AG04449 (cell line): Measurements from ENCODE around the gene DIPK1B.

Experiments
- CTCF ChIA-PET: fragments of 350-600 bp; formaldehyde crosslinking; extraction: SDS; loops from one replicate; lab custom pipeline; 2021; ENCODE audit warnings: antibody characterized with exemption; lab: Yijun Ruan, JAX
- POLR2A ChIA-PET: fragments of 400-600, 350-600 bp; formaldehyde crosslinking; extraction: SDS; loops from one replicate; lab custom pipeline; 2020; ENCODE audit warnings: antibody characterized with exemption, inconsistent platforms; lab: Yijun Ruan, JAX
- DNase-seq: peaks from one replicate; pipeline ENCODE4 v3.0.0-alpha.2; 2010; ENCODE audit warnings: low read depth, low spot score
- H3K4me3 ChIP-seq: 2 replicates; pipeline ENCODE4 v1.5.1; 2011; ENCODE audit warnings: low read depth, mild to moderate bottlenecking, control low read depth, low read length
- TF ChIP-seq, protein P1 (sequence below): IDR thresholded peaks from one replicate; pipeline ENCODE4 v1.5.1; 2011; ENCODE audit warnings: mild to moderate bottlenecking, moderate library complexity, low read length, control low read depth, inconsistent platforms; ENCODE audit not compliant: insufficient read depth; ENCODE audit errors: missing control alignments

The DIPK1B gene

GRCh38 chr9:136711751-136712689, at the start of gene DIPK1B:
Gene DIPK1B (plus strand): TSS chr9:136712572. CDS start chr9:136712666, 94 bp downstream.
- TF ChIP-seq, protein P1, sequence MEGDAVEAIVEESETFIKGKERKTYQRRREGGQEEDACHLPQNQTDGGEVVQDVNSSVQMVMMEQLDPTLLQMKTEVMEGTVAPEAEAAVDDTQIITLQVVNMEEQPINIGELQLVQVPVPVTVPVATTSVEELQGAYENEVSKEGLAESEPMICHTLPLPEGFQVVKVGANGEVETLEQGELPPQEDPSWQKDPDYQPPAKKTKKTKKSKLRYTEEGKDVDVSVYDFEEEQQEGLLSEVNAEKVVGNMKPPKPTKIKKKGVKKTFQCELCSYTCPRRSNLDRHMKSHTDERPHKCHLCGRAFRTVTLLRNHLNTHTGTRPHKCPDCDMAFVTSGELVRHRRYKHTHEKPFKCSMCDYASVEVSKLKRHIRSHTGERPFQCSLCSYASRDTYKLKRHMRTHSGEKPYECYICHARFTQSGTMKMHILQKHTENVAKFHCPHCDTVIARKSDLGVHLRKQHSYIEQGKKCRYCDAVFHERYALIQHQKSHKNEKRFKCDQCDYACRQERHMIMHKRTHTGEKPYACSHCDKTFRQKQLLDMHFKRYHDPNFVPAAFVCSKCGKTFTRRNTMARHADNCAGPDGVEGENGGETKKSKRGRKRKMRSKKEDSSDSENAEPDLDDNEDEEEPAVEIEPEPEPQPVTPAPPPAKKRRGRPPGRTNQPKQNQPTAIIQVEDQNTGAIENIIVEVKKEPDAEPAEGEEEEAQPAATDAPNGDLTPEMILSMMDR, result no peak
- POLR2A ChIA-PET, result interaction anchor here (1.9 kb wide), 1 partner anchor 10 kb away, joined by 6 read pairs; no protein-coding TSS in a partner anchor
- H3K4me3 ChIP-seq, result peak within 1 kb of the TSS; percentile 34
- no peak for DNase-seq
- CTCF ChIA-PET, result interaction anchor here (1.0 to 4.4 kb wide), 2 partner anchors 9 to 16 kb away, joined by 3 to 27 read pairs; no protein-coding TSS in a partner anchor

GRCh38 chr9:136662656-136663581, 49.5 kb upstream of the DIPK1B start, which contains the start of gene EGFL7:
Gene EGFL7 (plus strand): TSS chr9:136662916. CDS start chr9:136668283, 5,367 bp downstream.
- ChIA-PET POLR2A (no interaction called here), CTCF (interaction anchor here (1.0 to 1.2 kb wide), 2 partner anchors 8 to 10 kb away, joined by 5 read pairs; no protein-coding TSS in a partner anchor)
- DNase-seq, result no peak
- H3K4me3 ChIP-seq, result no peak within 1 kb of the TSS
- TF ChIP-seq, protein P1, result no peak

DNA sequence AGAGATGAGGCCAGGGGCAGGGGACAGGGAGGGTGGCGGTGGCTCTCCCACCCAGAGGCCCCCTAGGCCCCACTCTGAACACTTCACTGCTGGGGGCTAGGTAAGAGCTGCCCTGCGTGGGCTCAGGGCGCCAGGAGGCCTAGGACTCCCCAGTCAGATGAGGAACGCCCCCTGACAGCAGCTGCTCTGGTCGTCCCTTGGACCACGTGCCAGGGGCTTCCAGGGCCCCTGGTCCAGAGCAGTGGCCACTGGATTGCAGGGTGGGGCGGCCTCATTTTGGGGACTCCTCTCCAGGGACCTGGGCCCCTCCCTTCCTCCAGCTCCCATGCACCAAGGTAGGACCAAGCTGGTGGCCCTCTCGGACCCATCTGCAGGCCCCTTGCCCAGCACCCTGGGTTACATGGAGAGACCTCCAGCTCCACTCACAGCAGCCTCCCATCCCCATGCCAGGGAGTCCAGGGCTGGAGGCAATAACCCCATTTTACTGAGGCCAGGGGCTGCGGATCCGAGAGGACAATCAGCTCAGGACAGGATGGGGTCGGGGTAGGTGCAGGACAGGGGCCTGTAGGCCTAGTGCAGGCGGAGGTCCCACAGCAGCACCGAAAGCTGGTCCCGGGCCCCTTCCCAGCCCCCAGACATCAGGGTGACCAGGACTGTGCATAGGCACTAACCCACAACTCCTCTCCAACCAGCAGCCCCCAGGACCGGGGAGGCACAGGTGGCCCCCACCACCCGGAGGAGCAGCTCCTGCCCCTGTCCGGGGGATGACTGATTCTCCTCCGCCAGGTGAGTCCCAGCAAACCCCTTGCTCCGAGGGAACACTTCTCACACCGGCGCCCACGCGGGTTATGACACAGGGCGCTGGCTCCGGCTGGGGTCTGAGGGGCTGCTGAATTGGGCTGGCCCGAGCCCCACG, 48.1 kb upstream of the DIPK1B start:
- DNase-seq, result no peak
- ChIA-PET CTCF (interaction anchor here (0.8 to 2.6 kb wide), 10 partner anchors 8 to 179 kb away, joined by 3 to 11 read pairs (median 5); no protein-coding TSS in a partner anchor), POLR2A (no interaction called here)
- H3K4me3 ChIP-seq, result no peak overlapping the region
- TF ChIP-seq, protein P1, result no peak

- TF ChIP-seq, protein P1, result peak; percentile 23
- ChIA-PET POLR2A (no interaction called here), CTCF (interaction anchor here (0.8 to 2.6 kb wide), 10 partner anchors 9 to 180 kb away, joined by 3 to 11 read pairs (median 4); no protein-coding TSS in a partner anchor)
- H3K4me3 ChIP-seq, result peak overlapping the region; percentile 49
- DNase-seq, result no peak
Observed at GRCh38 chr9:136665111-136665703, 47.2 kb upstream of the DIPK1B start.
